KMS-11 (cell line): ENCODE data around the gene TTLL6.

Experiments used
- H2AFZ ChIP-seq: fragments of 200-600 bp; sonication (generic); 2 replicates; pipeline ENCODE4 v1.6.1; 2016; ENCODE audit warnings: antibody characterized with exemption, mixed run types, low read depth
- H3K27ac ChIP-seq: fragments of 200-600 bp; sonication (generic); 2 replicates; pipeline ENCODE4 v1.6.1; 2016; ENCODE audit warnings: mild to moderate bottlenecking, mixed run types
- H3K27me3 ChIP-seq: fragments of 200-600 bp; sonication (generic); 2 replicates; pipeline ENCODE4 v1.6.1; 2017; ENCODE audit warnings: mild to moderate bottlenecking, low read depth, mixed run types, moderate library complexity; ENCODE audit not compliant: insufficient read depth
- H3K36me3 ChIP-seq: fragments of 200-600 bp; sonication (generic); 2 replicates; pipeline ENCODE4 v1.6.1; 2017; ENCODE audit warnings: mild to moderate bottlenecking, mixed run types; ENCODE audit not compliant: insufficient read depth
- H3K4me1 ChIP-seq: fragments of 200-600 bp; sonication (generic); 2 replicates; pipeline ENCODE4 v1.6.1; 2016; ENCODE audit warnings: mild to moderate bottlenecking, low read depth, mixed run types; ENCODE audit not compliant: poor library complexity, severe bottlenecking
- H3K4me2 ChIP-seq: fragments of 200-600 bp; sonication (generic); 2 replicates; pipeline ENCODE4 v1.7.0; 2016; ENCODE audit warnings: mild to moderate bottlenecking, mixed run types
- H3K4me3 ChIP-seq: fragments of 200-600 bp; sonication (generic); IDR thresholded peaks from 2 replicates; pipeline ENCODE4 v1.6.1; 2017; ENCODE audit warnings: low read depth, low read length, mixed read lengths; ENCODE audit not compliant: insufficient read depth
- H3K79me2 ChIP-seq: fragments of 200-600 bp; sonication (generic); 2 replicates; pipeline ENCODE4 v1.6.1; 2016; ENCODE audit warnings: low read depth, mixed run types; ENCODE audit not compliant: insufficient read depth
- H3K9ac ChIP-seq: fragments of 200-600 bp; sonication (generic); 2 replicates; pipeline ENCODE4 v1.6.1; 2016; ENCODE audit warnings: mild to moderate bottlenecking, mixed run types
- H4K20me1 ChIP-seq: fragments of 200-600 bp; sonication (generic); 2 replicates; pipeline ENCODE4 v1.6.1; 2016; ENCODE audit warnings: mild to moderate bottlenecking, mixed run types; ENCODE audit not compliant: insufficient read depth
- CTCF ChIP-seq: fragments of 200-600 bp; sonication (generic); conservative IDR thresholded peaks from 2 replicates; pipeline ENCODE4 v1.6.1; 2017; ENCODE audit warnings: low read depth, mild to moderate bottlenecking, antibody characterized with exemption, low read length, moderate library complexity, mixed read lengths

The TTLL6 gene

GRCh38 chr17:48754500-48755261, 62.3 kb downstream of the TTLL6 start:
- no peak overlapping the region for H3K4me3 ChIP-seq

GRCh38 chr17:48753794-48754499, 63.1 kb downstream of the TTLL6 start:
- Histone ChIP-seq H3K79me2 (no peaks in the 10 kb centered on the region), H3K9ac (no peak overlapping the region), H3K4me2 (no peak overlapping the region), H3K36me3 (no peaks in the 10 kb centered on the region), H2AFZ (no peak overlapping the region), H3K4me1 (no peaks in the 10 kb centered on the region), H3K27me3 (peaks cover 17% of the 10 kb centered on the region; the same call in 1 of the 2 replicates), H3K4me3 (no peak overlapping the region), H3K27ac (no peak overlapping the region), H4K20me1 (no peaks in the 10 kb centered on the region)
- no peak for TF ChIP-seq CTCF

More at GRCh38 chr17:48754500-48755261, 62.3 kb downstream of the TTLL6 start:
- H4K20me1 ChIP-seq = no peaks in the 10 kb centered on the region
- H3K9ac ChIP-seq = no peak overlapping the region
- no peaks in the 10 kb centered on the region for H3K36me3 ChIP-seq
- no peak overlapping the region for H2AFZ ChIP-seq
- no peak overlapping the region for H3K4me2 ChIP-seq
- TF ChIP-seq CTCF = no peak
- no peaks in the 10 kb centered on the region for H3K79me2 ChIP-seq
- H3K27ac ChIP-seq = no peak overlapping the region
- peaks cover 17% of the 10 kb centered on the region; the same call in 1 of the 2 replicates for H3K27me3 ChIP-seq
- no peaks in the 10 kb centered on the region for H3K4me1 ChIP-seq

GRCh38 chr17:48752399-48753288, 64.4 kb downstream of the TTLL6 start:
- Histone ChIP-seq H3K9ac (no peak overlapping the region), H2AFZ (no peak overlapping the region), H3K4me2 (no peak overlapping the region), H4K20me1 (no peaks in the 10 kb centered on the region), H3K27ac (no peak overlapping the region), H3K4me1 (no peaks in the 10 kb centered on the region), H3K36me3 (no peaks in the 10 kb centered on the region), H3K79me2 (no peaks in the 10 kb centered on the region), H3K4me3 (no peak overlapping the region), H3K27me3 (peaks cover 17% of the 10 kb centered on the region; the same call in 1 of the 2 replicates)
- no peak for TF ChIP-seq CTCF

- H3K4me3 ChIP-seq = no peak overlapping the region
- H4K20me1 ChIP-seq = no peaks in the 10 kb centered on the region
- no peak overlapping the region for H2AFZ ChIP-seq
- TF ChIP-seq CTCF = no peak
- H3K27ac ChIP-seq = no peak overlapping the region
- H3K9ac ChIP-seq = no peak overlapping the region
- H3K27me3 ChIP-seq = peaks cover 17% of the 10 kb centered on the region; the same call in 1 of the 2 replicates
- H3K4me2 ChIP-seq = no peak overlapping the region
- no peaks in the 10 kb centered on the region for H3K4me1 ChIP-seq
- no peaks in the 10 kb centered on the region for H3K36me3 ChIP-seq
- no peaks in the 10 kb centered on the region for H3K79me2 ChIP-seq
These were observed 65.2 kb downstream of the TTLL6 start for GRCh38 chr17:48751733-48752398.
